Dendritic cell treated with granulocyte-macrophage colony-stimulating factor and Interleukin-4, amounts not matched to agents 40 ng/mL and 50 ng/mL, for 4 days (primary cell): ENCODE data around the gene RAET1L.

Experiments
- H3K27ac Mint-ChIP-seq: one replicate; pipeline ENCODE4 v1.8.0; 2022; ENCODE audit warnings: mild to moderate bottlenecking, mixed read lengths
- H3K27me3 Mint-ChIP-seq: one replicate; pipeline ENCODE4 v1.8.0; 2022; ENCODE audit warnings: mild to moderate bottlenecking, mixed read lengths
- H3K36me3 Mint-ChIP-seq: one replicate; pipeline ENCODE4 v1.8.0; 2022; ENCODE audit warnings: low read depth, mixed read lengths
- H3K4me1 Mint-ChIP-seq: one replicate; pipeline ENCODE4 v1.8.0; 2022; ENCODE audit warnings: low read depth, mixed read lengths
- H3K4me3 Mint-ChIP-seq: one replicate; pipeline ENCODE4 v1.8.0; 2022; ENCODE audit warnings: mild to moderate bottlenecking, moderate library complexity, mixed read lengths
- H3K9me3 Mint-ChIP-seq: one replicate; pipeline ENCODE4 v1.8.0; 2022; ENCODE audit warnings: mixed read lengths
- intact Hi-C: fragments of 100-400 bp; cut with micrococcal nuclease; formaldehyde crosslinking; loops from one replicate; pipeline ENCODE4 v1.15.0; 2022

Gene RAET1L

GRCh38 chr6:150057501-150057951 lies 32.2 kb upstream of the RAET1L start:
- H3K27me3 Mint-ChIP-seq: peaks cover 46% of the 10 kb centered on the region
- no peak overlapping the region for H3K27ac Mint-ChIP-seq

GRCh38 chr6:150056916-150057315 lies 31.6 kb upstream of the RAET1L start:
- Mint-ChIP-seq H3K4me3 (no peak overlapping the region), H3K4me1 (no peaks in the 10 kb centered on the region), H3K27me3 (peaks cover 51% of the 10 kb centered on the region), H3K9me3 (no peaks in the 10 kb centered on the region), H3K36me3 (no peaks in the 10 kb centered on the region), H3K27ac (no peak overlapping the region)
- intact Hi-C loops: no loop called here

More at GRCh38 chr6:150057501-150057951, 32.2 kb upstream of the RAET1L start:
- Mint-ChIP-seq H3K4me1 (no peaks in the 10 kb centered on the region), H3K9me3 (no peaks in the 10 kb centered on the region), H3K4me3 (no peak overlapping the region), H3K36me3 (no peaks in the 10 kb centered on the region)
- intact Hi-C loops: no loop called here

- no peaks in the 10 kb centered on the region for H3K4me1 Mint-ChIP-seq
- H3K9me3 Mint-ChIP-seq: no peaks in the 10 kb centered on the region
- no peak overlapping the region for H3K4me3 Mint-ChIP-seq
- H3K36me3 Mint-ChIP-seq: no peaks in the 10 kb centered on the region
- no peak overlapping the region for H3K27ac Mint-ChIP-seq
- peaks cover 51% of the 10 kb centered on the region for H3K27me3 Mint-ChIP-seq
- intact Hi-C loops: no loop called here
These were observed 30.8 kb upstream of the RAET1L start for GRCh38 chr6:150056156-150056555.

GRCh38 chr6:150055131-150055530 lies 29.8 kb upstream of the RAET1L start:
- H3K4me3 Mint-ChIP-seq: no peak overlapping the region
- no peaks in the 10 kb centered on the region for H3K9me3 Mint-ChIP-seq
- no peaks in the 10 kb centered on the region for H3K36me3 Mint-ChIP-seq
- H3K4me1 Mint-ChIP-seq: no peaks in the 10 kb centered on the region
- intact Hi-C loops: no loop called here
- H3K27ac Mint-ChIP-seq: no peak overlapping the region
- peaks cover 52% of the 10 kb centered on the region for H3K27me3 Mint-ChIP-seq

- intact Hi-C loops: no loop called here
- Mint-ChIP-seq H3K9me3 (no peaks in the 10 kb centered on the region), H3K27me3 (peaks cover 46% of the 10 kb centered on the region), H3K27ac (no peak overlapping the region), H3K36me3 (no peaks in the 10 kb centered on the region), H3K4me3 (no peak overlapping the region), H3K4me1 (no peaks in the 10 kb centered on the region)
These were observed 28.1 kb upstream of the RAET1L start for GRCh38 chr6:150053450-150053849.

- intact Hi-C loops: no loop called here
- no peaks in the 10 kb centered on the region for H3K36me3 Mint-ChIP-seq
- H3K4me1 Mint-ChIP-seq: no peaks in the 10 kb centered on the region
- H3K9me3 Mint-ChIP-seq: no peaks in the 10 kb centered on the region
- H3K27me3 Mint-ChIP-seq: peaks cover 52% of the 10 kb centered on the region
- no peak overlapping the region for H3K27ac Mint-ChIP-seq
- H3K4me3 Mint-ChIP-seq: no peak overlapping the region
These were observed 25.5 kb upstream of the RAET1L start for GRCh38 chr6:150050846-150051245.

- Mint-ChIP-seq H3K4me3 (no peak overlapping the region), H3K9me3 (no peaks in the 10 kb centered on the region), H3K36me3 (no peaks in the 10 kb centered on the region), H3K4me1 (no peaks in the 10 kb centered on the region), H3K27ac (no peak overlapping the region), H3K27me3 (peaks cover 34% of the 10 kb centered on the region)
- intact Hi-C loops: no loop called here
These were observed 22.8 kb upstream of the RAET1L start for GRCh38 chr6:150048099-150048498.

GRCh38 chr6:150046943-150047342 lies 21.6 kb upstream of the RAET1L start:
- Mint-ChIP-seq H3K4me1 (no peaks in the 10 kb centered on the region), H3K4me3 (no peak overlapping the region), H3K27me3 (peaks cover 31% of the 10 kb centered on the region), H3K9me3 (no peaks in the 10 kb centered on the region), H3K36me3 (no peaks in the 10 kb centered on the region), H3K27ac (no peak overlapping the region)
- intact Hi-C loops: no loop called here

- no peaks in the 10 kb centered on the region for H3K9me3 Mint-ChIP-seq
- no peaks in the 10 kb centered on the region for H3K36me3 Mint-ChIP-seq
- H3K4me3 Mint-ChIP-seq: no peak overlapping the region
- intact Hi-C loops: no loop called here
- no peaks in the 10 kb centered on the region for H3K4me1 Mint-ChIP-seq
- H3K27ac Mint-ChIP-seq: no peak overlapping the region
- peaks cover 47% of the 10 kb centered on the region for H3K27me3 Mint-ChIP-seq
These were observed 19.4 kb upstream of the RAET1L start for GRCh38 chr6:150044621-150045145.

GRCh38 chr6:150043501-150044412 lies 18.4 kb upstream of the RAET1L start:
- Mint-ChIP-seq H3K27ac (no peak overlapping the region), H3K9me3 (no peaks in the 10 kb centered on the region), H3K36me3 (no peaks in the 10 kb centered on the region), H3K4me1 (no peaks in the 10 kb centered on the region), H3K4me3 (no peak overlapping the region), H3K27me3 (peaks cover 50% of the 10 kb centered on the region)
- intact Hi-C loops: no loop called here

GRCh38 chr6:150043096-150043495 lies 17.8 kb upstream of the RAET1L start:
- Mint-ChIP-seq H3K36me3 (no peaks in the 10 kb centered on the region), H3K4me1 (peaks cover 5% of the 10 kb centered on the region), H3K4me3 (no peak overlapping the region), H3K27me3 (peaks cover 57% of the 10 kb centered on the region), H3K9me3 (no peaks in the 10 kb centered on the region), H3K27ac (no peak overlapping the region)
- intact Hi-C loops: no loop called here

GRCh38 chr6:150038202-150039062 lies 13.1 kb upstream of the RAET1L start:
- H3K27me3 Mint-ChIP-seq: peaks cover 85% of the 10 kb centered on the region
- H3K9me3 Mint-ChIP-seq: no peaks in the 10 kb centered on the region
- no peak overlapping the region for H3K4me3 Mint-ChIP-seq
- no peaks in the 10 kb centered on the region for H3K36me3 Mint-ChIP-seq
- intact Hi-C loops: no loop called here
- H3K27ac Mint-ChIP-seq: no peak overlapping the region
- H3K4me1 Mint-ChIP-seq: peaks cover 15% of the 10 kb centered on the region

GRCh38 chr6:150037526-150038201 lies 12.3 kb upstream of the RAET1L start:
- H3K4me3 Mint-ChIP-seq: no peak overlapping the region
- H3K27me3 Mint-ChIP-seq: peaks cover 85% of the 10 kb centered on the region
- H3K9me3 Mint-ChIP-seq: no peaks in the 10 kb centered on the region
- H3K27ac Mint-ChIP-seq: no peak overlapping the region
- peaks cover 23% of the 10 kb centered on the region for H3K4me1 Mint-ChIP-seq
- H3K36me3 Mint-ChIP-seq: no peaks in the 10 kb centered on the region
- intact Hi-C loops: no loop called here
